Endothelial cell of hepatic sinusoid (primary cell): Measurements from ENCODE around the gene KXD1.
"Not testable (repeated sequence)": the region's sequence is repeated elsewhere in the genome, so short reads cannot be mapped to it uniquely, and the experiment has no call there.

ENCODE experiments used
- in situ Hi-C: cut with HindIII; loops from 2 replicates; pipeline ENCODE4 v1.10.0; 2017; ENCODE audit warnings: low sequenced_read_pairs

Gene KXD1

DNA sequence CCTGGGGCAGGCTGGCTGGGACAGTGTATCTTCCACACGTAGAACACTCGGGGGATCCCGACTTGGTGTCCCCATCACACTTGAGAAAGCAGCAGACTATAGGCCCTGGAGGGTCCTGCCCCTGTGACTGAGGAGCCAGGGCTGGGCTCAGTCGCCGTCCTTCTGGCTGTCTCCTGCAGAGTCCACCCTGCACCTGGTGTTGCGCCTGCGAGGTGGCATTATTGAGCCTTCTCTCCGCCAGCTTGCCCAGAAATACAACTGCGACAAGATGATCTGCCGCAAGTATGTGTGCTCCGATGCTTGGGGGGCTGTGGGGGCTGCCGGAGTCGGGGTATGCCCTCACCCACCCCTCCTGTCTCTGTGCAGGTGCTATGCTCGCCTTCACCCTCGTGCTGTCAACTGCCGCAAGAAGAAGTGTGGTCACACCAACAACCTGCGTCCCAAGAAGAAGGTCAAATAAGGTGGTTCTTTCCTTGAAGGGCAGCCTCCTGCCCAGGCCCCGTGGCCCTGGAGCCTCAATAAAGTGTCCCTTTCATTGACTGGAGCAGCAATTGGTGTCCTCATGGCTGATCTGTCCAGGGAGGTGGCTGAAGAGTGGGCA, 17.1 kb downstream of the KXD1 start:
- in situ Hi-C loops = loop anchor here (5.0 kb wide), 1 partner anchor 67 kb away; no protein-coding TSS in a partner anchor

DNA sequence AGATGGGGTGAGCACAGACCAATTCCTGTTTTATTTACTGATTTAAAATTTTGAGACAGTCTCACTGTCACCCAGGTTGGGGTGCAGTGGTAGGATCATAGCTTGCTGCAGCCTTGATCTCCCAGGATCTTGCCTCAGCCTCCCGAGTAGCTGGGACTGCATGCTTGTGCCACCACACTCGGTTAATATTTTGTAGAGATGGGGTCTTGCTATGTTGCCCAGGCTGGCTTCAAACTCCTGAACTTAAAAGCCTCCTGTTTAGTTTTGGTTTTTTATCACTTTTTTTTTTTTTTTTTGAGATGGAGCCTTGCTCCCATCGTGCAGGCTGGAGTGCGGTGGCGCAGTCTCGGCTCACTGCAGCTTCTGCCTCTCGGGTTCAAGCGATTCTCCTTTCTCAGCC, 18.7 kb downstream of the KXD1 start:
- in situ Hi-C loops = loop anchor here (5.0 kb wide), 1 partner anchor 69 kb away; no protein-coding TSS in a partner anchor

DNA sequence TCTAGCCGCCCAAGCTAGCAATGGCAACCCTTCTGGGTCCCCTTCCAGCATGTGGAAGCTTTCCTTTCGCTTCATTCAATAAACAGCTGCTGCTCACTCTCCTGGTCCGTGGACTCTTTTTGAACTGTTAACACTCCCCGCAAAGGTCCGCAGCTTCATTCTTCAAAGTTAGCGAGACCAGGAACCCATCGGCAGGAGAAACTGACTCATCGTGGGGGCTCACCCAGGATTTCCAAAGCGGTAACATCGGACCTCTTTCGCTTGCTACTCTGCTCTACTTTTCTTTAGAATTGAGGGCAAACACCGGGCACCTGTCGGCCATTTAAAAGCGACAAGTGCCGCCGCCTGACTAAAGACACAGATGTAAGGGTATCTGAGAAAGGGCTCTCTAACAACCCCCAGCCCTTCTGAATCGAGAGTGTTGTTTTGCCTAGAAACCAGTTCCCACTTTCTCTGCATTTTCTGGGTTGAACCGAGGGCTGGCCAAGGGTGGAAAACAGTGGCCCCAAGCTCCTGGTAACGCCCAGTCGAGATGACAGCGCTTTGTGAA, 19.8 kb downstream of the KXD1 start:
- in situ Hi-C loops = loop anchor here (5.0 kb wide), 1 partner anchor 70 kb away; no protein-coding TSS in a partner anchor

DNA sequence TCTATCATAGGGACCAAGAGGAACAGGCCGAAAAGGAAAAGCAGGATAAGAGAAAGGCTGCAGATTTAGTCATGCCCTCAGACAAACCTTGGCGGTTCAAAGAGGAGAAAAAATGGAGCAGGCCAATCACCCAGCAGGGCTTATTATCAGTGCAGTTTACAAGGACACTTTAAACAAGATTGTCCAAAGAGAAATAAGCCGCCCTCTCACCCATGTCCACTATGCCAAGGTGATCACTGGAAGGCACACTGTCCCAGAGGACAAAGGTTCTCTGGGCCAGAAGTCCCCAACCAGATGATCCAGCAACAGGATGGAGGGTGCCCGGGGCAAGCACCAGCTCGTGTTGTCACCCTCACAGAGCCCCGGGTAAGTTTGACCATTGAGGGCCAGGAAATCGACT, 22.6 kb downstream of the KXD1 start:
- in situ Hi-C loops = no loop called here

DNA sequence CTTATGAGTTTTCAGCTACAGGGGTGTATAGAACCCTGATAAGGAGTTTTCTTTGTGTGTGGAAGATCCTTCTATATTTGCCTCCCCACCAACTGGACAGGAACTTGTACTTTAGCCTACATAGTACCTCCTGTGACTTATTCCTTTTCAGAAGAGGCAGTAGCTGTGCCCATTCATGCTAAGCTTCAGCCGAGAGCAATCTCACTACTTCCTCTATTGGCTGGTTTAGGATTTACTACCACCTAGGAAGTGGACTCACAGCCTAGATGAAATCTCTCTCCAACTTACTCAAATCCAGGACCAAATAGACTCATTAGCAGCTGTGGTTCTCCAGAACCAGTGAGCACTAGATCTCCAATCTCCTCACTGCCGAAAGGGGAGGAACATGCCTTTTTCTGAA, 28.6 kb downstream of the KXD1 start:
- in situ Hi-C loops = loop anchor here (5.0 kb wide), 1 partner anchor 86 kb away; no protein-coding TSS in a partner anchor

DNA sequence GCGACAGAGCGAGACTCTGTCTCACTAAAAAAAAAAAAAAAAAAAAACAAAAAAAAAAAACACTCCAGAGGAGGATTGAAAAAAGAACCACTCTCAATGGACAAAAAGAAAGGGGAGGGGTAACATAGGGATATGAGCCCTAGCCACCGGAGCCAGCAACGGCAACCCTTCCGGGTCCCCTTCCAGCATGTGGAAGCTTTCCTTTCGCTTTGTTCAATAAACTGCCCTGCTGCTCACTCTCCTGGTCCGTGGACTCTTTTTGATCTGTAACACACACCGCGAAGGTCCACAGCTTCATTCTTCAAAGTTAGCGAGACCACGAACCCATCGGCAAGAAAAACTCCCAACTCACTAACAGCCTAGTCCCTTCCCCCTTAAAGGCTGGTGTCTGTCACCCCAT, 29.9 kb downstream of the KXD1 start:
- in situ Hi-C loops = loop anchor here (5.0 kb wide), 1 partner anchor 85 kb away; no protein-coding TSS in a partner anchor

DNA sequence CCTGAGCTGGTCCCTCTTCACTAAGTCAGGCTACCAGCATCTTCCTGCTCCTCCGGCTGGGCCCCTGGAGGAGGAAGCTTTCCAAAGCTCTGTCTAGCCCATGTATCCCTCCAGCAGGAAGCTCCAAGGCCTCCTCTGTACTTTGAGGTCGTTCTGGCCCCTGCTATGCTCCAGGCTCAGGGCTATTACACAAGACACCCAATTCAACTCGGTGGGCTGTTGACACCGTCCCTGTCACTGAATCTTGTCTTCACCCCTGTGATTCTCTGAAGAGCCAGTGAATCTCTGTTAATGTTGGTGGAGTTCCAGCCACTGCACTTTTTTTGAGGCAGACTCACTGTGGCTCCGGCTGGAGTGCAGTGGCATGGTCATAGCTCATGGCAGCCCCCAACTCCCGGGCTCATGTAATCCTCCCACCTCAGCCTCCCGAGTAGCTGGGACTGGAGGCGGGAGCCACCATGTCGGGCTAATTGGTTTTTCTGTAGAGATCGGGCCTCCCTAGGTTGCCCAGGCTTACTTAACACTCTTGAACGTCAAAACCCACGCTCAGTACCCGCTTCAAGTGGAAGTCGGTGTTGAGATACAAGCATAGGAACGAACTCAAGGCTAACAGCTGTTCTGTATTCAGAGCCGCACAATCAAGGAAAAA, 30.4 kb downstream of the KXD1 start:
- in situ Hi-C loops = loop anchor here (5.0 kb wide), 1 partner anchor 84 kb away; no protein-coding TSS in a partner anchor

DNA sequence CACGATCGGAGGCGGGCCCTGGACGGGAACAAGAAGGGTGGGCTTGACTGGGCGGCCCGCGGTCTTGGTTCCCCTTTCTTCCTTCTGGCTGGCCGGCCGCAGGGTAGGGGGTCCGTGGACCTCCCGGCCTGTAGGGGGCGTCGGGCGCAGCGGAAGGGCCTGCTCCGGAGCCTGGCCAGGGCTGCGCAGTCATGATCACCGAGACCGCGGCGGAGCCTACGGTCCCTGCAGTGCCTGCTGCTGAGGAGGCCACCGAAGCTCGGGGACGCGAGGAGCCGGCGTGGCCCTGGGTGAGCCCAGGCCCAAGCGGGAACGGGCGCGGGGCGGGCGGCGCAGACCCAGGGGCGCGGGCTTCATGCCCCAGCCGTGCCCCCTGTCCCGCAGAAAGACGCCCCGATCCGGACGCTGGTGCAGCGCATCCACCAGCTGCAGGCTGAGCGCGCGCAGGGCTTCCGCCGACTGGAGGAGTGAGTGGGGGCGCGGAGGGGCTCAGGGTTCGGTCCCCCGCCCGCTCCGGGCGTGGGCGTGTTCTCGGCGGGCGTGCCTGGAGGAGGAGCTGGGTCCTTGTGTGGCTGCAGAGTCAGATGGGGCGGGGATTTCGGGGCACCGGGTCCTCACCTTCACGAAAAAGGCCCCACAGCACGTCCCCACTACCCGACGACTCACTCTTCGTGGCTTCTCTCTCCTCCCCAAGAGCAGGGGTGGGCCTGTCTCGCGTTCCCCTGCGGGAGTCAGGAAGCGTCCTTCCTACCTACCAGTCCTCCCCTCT, 31.1 kb downstream of the KXD1 start, which contains the start of gene REX1BD:
Gene REX1BD (plus strand): TSS at position 188 of the 769 bp plus-strand sequence. CDS start 4 bp downstream, at position 192.
- in situ Hi-C loops = loop anchor here (5.0 kb wide), 1 partner anchor 84 kb away; no protein-coding TSS in a partner anchor

DNA sequence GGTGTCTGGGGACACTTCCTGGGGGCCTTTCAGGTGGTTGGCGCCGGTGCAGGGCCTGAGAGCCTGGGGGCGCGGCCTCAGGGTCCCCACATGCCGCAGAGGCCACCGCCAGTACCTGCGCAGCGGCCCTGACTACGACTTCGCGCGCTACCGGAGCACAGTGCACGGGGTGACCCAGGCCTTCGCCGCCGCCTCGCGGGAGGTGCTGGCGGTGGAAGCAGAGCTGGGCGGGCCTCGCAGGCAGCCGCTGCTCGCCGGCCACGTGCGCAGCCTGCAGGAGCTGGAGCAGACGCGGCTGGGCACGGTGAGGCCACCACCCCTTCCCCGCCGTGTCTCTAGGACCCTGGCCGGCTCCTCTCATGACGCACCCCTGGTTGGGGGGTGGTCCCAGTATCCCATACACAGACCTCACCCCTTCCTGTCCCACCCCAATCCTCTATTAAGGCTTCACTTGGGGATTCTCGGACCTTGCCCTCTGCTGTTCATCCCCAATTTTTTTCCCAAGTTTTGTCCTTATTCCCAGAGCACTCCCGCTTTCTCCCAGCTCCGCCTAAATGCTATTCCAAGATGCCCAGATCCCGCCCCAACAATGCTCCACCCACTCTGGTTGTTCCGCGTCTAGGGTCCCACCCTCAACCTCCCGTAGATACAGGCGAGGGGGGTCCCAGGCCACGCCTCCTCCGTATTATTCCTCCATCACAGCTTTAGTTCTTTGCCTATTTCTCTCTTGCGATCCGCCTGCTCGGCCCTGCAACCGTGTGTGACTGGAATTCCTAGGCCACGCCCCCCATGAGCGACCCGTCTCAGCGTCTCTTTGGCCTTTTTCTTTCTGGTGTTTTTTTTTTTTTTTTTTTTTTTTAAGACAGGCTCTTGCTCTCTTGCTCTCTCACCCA, 32.0 kb downstream of the KXD1 start:
- in situ Hi-C loops = loop anchor here (5.0 kb wide), 1 partner anchor 83 kb away; no protein-coding TSS in a partner anchor

DNA sequence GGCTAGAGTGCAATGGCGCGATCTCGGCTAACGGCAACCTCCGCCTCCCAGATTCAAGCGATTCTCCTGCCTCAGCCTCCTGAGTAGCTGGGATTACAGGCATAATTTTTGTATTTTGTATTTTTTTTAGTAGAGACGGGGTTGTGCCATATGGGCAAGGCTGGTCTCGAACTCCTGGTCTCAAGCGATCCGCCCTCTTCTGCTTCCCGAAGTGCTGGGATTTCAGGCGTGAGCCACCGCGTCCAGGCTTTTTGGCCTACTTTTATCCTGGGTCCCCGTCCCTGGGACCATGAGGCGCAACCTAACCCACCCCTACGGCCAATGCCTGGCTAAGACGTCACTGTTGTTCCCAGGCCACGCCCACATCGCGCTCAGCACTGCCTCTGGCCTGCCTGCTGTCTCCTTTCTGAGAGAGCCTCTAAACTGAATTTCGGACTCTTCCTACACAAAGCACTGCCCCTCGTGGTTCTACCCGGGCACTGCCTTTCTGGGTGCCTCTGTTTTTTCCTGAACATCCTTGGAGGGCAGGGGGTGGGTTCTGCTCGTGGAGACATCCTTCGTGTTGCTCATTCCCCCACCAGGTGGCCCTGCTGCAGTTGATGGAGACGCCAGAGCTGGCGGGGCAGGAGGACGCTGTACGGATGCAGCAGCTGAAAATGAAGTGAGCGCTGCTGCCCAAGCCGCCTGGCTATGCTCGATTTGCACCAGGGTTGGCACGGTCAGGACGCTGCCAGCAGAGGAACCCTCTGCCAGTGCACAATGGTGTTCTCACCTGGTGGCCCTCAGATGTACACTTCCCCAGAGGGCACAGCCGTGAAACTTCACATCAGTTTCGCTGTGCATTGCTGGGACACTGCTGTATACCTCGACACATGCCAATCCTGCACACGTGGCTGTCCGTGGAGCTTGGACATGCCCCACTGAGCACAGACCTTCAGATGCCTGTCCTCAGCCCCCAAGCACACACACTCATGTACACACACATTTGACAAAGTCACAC, 32.9 kb downstream of the KXD1 start:
- in situ Hi-C loops = no loop called here

DNA sequence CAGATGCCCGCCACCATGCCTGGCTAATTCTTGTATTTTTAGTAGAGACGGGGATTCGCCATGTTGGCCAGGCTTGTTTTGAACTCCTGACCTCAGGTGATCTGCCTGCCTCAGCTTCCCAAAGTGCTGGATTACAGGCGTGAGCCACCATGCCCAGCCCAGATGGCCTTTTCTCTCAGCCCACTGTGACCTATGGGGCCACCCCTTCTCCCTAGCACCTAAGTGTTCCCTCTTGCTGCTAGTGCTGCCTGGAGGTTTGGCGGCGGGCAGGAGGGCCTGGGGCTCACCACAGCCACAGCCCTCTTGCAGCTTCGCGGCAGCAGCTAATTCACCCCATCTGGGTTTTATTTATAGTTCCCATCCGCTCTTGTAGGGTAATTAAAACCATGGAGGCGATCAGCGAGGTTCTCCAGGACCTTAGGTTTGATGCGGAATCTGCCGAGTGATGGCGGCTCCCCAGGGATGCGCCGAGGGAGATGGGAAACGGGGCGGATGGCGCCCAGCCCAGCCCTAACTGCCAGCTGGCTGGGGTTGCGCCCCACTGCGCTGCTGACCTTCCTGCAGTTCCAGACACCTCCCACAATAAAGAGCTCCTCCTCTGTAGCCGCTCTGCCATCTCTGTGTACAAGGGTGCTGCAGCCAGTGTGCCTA, 34.2 kb downstream of the KXD1 start:
- in situ Hi-C loops = no loop called here

DNA sequence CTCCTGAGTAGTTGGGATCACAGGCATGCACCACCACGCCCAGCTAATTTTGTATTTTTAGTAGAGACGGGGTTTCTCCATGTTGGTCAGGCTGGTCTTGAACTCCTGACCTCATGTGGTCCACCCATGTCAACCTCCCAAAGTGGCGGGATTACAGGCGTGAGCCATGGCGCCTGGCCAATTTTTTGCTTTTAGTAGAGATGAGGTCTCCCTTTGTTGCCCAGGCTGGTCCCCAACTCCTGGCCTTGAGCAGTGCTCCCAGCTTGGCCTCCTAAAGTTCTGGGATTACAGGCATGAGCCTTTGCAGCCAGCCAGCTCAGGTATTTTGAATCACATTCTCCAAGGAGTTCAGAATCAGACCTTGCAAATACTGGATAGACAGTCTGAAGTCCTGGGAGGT, 35.1 kb downstream of the KXD1 start:
- in situ Hi-C loops = not testable (repeated sequence)

DNA sequence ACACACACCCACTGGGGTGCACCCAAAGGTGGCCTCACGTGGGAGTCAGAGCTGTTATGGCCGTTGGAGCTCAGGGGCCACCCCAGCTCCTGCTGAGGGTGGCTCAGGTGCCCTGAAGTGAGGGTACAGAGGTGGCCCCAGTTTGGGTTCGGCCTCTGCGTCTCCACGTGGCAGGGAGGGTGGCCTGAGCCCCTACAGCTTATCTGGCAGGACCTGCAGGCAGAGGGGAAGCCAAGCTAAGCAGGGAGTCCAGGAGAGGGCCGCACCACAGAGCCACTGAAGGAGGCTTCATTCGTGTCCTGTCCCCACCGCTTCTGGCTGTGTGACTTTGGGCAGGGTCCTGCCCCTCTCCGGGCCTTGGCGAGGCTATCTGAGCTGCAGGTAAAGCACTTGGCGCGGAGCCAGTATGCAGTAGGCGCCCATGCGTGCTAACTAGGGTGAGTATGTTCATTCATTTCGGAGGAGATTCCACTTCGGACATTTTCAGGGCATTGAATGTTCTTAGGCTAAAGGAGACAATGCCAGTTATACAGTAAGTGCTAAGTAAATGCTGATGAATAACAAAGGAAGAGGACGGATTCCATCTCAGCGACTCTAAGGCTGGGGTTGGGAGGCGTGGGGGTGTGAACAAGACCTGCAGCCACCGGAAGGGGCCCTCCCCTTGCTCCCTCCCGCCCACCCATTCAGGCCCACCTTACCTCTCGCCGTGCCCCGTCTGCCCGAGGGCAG, 35.9 kb downstream of the KXD1 start:
- in situ Hi-C loops = no loop called here

DNA sequence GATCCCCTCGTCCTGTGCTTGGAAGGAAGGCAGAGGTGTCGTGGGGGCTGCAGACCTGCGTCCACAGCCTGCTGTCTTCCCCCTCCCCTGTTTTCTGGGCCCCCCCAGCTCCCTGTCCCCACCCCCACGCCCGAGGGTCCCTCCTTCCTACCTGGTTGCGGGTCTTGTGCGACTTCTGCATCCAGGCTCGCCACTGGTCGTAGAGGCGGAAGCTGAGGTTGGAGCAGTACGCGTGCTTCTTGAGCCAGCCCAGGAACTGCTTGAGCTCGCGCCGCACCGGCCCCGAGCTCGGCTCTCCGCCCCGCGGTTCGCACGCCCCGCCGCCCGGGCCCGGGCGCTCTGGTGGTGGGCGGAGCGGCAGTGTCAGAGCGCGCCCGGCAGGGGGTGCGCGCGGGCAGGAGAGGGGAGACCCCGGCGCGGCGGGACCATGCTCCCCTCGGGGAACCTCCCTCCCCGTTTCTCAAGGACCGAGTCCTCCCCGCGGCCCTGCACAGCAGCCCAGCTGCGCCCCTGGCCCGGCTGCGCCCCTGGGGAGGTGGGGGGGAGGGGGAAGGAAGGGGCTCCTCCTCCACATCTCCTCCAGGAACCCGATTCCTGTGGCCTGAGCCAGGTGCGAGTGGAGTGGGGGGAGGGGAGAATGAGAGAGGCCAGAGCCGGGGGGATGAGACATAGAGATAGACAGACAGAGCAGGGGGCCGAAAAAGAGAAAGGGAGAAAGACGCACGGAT, 36.6 kb downstream of the KXD1 start:
- in situ Hi-C loops = no loop called here

DNA sequence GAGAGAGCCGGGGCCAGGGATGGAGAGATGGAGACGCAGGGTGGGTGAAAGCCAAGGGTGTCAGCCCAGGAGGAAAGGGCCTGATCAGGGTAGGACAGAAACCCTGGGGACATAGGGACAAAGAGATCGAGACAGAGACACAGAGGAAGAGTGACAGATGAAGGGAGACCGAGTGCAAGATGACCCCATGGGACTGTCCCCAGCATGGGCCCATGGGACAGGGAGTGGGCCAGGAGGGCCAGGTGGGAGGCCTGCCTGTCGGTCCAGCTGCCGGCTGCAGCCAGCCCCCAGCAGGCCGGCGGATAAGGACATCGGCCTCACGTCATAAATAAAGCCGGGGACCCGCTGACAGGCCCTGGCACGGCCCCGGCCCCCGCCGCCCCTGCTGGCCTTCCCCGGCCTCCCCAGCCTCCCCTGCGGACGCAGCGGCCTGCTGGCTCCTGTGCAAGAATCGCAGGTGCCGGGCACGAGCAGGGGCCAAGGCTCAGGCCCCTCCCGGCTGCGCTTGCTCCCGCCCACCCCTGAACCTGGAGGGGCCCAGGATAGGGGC, 37.2 kb downstream of the KXD1 start:
- in situ Hi-C loops = no loop called here

DNA sequence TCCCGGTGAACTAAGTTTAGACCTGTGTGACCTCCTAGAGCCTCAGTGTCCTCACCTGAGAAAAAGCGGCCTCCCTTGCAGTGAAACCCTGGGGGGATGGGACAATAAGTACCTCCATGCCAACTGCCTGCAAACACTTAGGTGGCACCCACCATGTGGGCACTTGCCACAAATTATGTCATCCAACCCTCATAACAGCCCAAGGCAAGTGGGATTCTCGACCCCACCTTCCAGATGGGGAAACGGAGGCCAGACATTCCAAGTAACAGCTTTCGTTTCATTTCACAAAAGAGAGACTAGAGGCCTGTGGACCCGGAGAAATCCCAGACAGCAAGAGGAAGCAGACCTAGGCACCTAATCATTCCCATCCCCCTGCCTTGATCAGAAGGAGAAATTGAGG, 37.8 kb downstream of the KXD1 start:
- in situ Hi-C loops = no loop called here

DNA sequence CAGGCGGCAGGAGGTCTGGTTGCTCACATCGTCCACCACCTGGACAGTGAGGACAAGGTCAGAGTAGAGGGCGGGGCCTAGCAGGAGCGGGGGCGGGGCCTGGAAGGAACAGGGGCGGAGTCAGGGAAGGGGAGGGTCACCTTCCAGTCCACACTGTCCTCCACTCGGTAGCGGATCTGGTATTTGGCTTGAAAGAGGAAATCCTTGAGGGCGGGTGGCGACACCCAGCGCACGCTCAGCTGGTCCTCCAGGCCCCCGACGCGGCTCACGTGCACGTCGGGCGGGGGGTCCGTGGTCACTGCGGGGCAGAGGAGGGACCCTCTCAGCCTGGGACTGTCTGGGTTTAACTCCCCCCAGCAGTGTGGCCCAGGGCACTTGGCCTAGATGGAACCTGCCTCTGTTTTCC, 39.1 kb downstream of the KXD1 start:
- in situ Hi-C loops = no loop called here
